DMS114 treated with DMSO at 0.1 percent for 48 hours (cell line): ENCODE data around the gene RIPOR2.

Experiments
- DNase-seq: peaks from one replicate; lab custom pipeline; 2025; ENCODE audit not compliant: unreplicated experiment; lab: John Stamatoyannopoulos, UW

Gene RIPOR2, protein sequence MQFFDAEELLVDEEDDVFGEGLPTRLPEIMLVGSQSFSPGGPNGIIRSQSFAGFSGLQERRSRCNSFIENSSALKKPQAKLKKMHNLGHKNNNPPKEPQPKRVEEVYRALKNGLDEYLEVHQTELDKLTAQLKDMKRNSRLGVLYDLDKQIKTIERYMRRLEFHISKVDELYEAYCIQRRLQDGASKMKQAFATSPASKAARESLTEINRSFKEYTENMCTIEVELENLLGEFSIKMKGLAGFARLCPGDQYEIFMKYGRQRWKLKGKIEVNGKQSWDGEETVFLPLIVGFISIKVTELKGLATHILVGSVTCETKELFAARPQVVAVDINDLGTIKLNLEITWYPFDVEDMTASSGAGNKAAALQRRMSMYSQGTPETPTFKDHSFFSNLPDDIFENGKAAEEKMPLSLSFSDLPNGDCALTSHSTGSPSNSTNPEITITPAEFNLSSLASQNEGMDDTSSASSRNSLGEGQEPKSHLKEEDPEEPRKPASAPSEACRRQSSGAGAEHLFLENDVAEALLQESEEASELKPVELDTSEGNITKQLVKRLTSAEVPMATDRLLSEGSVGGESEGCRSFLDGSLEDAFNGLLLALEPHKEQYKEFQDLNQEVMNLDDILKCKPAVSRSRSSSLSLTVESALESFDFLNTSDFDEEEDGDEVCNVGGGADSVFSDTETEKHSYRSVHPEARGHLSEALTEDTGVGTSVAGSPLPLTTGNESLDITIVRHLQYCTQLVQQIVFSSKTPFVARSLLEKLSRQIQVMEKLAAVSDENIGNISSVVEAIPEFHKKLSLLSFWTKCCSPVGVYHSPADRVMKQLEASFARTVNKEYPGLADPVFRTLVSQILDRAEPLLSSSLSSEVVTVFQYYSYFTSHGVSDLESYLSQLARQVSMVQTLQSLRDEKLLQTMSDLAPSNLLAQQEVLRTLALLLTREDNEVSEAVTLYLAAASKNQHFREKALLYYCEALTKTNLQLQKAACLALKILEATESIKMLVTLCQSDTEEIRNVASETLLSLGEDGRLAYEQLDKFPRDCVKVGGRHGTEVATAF

DNA sequence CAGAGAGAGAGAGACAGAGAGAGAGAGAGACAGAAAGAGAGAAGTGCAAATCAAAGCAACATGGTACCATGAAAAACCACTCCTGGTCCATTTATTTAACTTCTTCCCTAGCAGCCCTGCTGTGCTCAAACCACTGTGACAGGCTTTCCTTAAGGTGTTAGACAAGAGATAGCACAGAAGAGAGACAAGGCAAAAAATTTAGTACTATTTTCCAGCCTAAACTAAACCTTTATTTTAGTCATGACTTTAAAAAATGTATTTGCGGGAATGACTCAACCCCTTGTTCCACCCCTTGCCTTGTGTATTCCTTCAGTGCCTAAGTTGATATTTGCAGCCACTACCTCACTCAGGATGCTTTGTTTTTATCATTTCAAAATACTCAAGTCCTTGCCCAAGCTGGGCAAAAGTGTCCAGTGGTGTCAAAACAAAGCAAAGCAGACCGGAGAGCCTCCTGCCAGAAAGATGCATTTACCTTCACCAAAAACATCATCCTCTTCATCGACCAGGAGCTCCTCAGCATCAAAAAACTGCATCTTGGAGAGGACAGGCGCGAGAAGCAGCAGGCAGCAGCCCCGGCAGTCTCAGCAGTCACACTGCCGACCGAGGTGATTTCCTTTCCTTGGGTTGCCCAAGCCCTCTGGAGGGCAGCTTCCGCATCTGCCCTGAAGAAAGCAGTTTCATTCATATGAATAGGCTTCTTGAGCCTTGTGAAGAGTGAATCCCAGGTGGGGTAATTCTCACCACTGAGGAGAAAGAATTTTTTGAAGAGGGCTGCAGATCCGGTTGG is at the start of gene RIPOR2:
RIPOR2 (minus strand) TSS at position 595 of the 787 bp plus-strand sequence; CDS start at position 533, 62 bp downstream.
- no peak for DNase-seq

- no peak for DNase-seq
These were observed 49.6 kb upstream of the RIPOR2 start for GRCh38 chr6:24985323-24985722.

GRCh38 chr6:24982231-24982630 is 46.5 kb upstream of the RIPOR2 start:
- no peak for DNase-seq

DNA sequence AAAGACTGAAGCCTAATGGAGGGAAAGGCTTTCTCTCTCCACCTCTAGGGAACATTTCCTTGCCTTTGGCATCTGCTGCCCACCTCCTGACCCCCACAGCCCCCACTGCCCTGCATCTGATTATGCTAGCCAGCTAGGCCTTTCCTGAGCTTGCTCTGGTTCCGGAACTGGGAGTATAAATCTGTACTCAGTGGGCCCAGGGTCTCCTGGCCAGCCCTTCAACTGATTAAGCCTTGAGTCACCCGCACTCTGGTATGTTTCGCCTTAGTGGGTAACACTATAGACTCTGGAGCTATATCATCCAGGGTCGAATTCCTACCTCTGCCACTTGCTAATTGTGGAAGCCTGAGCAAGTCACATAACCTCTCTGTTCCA is 45.6 kb upstream of the RIPOR2 start:
- no peak for DNase-seq

- DNase-seq, result no peak
These were observed 45.0 kb upstream of the RIPOR2 start for GRCh38 chr6:24980507-24981385.

DNA sequence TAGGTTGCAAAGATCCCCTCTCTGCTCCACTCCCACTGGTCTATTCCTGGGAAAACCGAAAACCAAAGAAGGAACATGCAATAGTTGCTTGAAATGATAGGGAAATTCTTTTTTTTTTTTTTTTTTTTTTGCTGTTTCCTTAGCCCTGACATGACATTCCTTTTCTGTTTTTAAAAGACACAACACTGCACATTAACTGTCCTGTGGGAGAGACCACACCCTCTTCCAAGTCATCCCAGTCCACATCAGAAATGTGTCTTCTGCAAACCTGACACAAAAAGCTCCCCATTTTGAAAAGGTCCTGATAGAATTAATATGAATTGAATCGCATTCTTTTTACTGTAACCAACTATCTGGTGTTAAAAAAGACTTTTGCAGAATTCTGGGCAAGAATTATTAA is 43.4 kb upstream of the RIPOR2 start:
- no peak for DNase-seq

DNA sequence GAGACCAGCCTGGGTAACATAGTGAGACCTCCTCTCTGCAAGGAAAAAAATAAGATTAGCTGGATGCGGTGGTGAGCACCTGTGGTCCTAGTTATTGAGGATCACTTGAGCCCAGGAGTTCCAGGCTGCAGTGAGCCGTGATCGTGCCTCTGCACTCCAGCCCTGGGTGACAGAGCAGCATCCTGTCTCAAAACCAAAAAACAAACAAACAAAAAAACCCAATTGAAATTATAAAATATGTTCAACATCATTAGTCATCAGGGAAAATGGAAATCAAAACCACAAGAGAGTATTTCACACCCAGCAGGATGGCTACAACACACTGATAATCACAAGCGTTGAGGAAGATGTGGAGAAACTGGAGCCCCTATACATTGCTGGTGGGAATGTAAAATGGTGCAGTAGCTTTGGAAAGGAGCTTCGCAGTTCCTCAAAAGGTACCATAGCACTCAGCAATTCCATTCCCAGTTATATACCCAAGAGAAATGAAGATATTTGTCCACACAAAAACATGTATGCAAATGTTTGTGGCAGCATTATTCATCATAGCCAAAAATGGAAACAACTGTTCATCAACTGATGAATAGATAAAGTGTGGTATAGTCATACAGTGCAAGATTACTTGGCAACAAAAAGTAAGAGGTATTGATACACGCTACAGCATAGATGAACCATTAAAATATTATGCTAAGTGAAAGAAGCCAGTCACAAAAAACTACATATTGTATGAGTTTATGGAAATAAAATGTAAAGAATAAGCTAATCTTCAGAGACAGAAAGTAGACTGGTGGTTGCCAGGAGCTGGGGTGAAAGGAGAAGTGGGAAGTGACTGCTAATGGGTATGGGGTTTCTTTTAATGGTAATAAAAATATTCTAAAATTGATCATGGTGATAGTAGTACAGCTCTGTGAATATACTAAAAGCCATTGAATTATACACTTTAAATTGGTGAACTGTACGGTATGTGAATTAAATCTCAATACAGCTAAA is 38.7 kb upstream of the RIPOR2 start:
- DNase-seq, result no peak

GRCh38 chr6:24972311-24972958 is 36.7 kb upstream of the RIPOR2 start:
- DNase-seq, result no peak

GRCh38 chr6:24971067-24971466 is 35.3 kb upstream of the RIPOR2 start:
- no peak for DNase-seq

- no peak for DNase-seq
These were observed 33.6 kb upstream of the RIPOR2 start for GRCh38 chr6:24969343-24969860.

DNA sequence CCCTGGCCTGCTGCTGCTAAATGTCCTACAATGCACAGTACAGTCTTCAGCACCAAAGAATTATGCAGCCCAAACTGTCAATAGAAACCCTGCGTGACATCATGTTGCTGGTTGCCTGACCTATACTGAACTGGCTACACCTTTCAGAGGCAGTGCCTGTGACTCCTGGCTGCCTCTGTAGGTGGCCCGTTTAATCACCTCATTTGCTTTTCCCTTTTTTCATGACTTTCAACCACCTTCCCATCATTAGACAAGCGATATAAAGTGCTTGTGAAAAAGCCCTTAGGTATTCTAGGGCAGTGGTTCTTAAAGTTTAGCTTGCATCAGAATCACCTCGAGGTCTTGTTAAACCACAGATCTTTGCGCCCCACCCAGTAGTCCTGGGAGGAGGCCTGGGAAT is 33.0 kb upstream of the RIPOR2 start:
- no peak for DNase-seq

DNA sequence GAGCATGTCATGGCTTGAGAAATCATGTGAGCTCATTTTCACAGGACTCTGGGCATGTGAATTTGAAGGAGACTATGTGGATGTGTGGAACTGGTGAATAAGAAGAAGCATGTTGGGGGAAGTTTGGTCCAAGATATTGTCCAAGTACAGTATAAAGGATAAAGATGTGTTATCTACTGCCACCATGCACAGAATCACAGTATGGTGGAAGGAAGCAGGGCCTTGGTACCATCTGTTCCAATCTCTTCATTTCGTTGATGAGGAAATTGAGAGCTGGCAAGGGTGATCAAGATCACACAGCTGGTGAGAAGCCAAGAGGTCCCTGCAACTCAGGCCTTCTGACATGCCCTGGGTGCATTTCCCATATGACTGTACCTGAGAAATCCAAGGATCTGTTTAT is 31.5 kb upstream of the RIPOR2 start:
- DNase-seq, result no peak

- no peak for DNase-seq
These were observed 30.6 kb upstream of the RIPOR2 start for GRCh38 chr6:24966381-24966780.

DNA sequence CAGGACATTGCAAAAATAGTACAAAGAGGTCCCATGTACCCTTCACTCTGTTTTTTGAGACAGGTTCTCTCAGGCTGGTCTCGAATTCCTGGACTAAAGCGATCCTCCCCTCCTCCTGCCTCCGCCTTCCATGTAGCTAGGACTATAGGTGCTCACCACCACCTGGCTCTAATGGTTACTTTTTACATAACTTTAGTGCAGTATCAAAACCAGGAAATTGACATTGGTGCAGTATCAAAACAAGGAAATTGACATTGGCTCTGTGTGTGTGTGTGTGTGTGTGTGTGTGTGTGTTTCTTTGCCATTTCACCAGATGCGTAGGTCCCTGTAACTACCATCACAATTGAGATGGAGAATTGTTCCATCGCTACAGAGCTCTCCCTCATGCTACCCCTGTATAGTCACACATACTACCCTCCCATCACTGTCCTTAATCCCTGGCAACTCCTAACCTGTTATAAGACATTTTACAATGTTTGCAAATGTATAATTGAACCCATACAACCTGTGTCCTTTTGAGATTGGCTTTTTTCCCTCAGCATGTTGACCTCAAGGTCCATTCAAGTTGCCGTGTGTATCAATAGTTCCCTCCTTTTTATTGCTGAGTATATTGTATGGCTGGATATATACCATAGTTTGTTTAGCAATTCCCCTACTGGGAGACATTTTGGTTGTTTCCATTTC is 28.3 kb upstream of the RIPOR2 start:
- no peak for DNase-seq

DNA sequence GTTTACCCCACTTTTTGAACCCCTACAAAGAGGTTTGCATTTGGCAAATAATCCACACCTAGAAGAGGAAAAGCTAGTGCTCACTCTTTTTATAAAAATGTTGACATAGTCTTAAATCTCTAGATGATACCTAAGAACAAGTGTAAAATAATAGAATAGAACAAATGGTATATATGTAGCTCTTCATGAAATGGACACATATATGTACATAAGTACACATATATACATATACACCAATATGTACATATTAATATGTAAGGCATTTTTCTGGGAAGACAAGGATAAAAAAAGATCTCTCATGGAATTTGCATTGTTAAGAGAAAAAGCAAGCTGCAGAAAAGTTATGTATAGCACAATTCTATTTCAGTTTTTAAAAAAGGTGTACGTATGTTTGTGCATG is 27.6 kb upstream of the RIPOR2 start:
- DNase-seq, result no peak

DNA sequence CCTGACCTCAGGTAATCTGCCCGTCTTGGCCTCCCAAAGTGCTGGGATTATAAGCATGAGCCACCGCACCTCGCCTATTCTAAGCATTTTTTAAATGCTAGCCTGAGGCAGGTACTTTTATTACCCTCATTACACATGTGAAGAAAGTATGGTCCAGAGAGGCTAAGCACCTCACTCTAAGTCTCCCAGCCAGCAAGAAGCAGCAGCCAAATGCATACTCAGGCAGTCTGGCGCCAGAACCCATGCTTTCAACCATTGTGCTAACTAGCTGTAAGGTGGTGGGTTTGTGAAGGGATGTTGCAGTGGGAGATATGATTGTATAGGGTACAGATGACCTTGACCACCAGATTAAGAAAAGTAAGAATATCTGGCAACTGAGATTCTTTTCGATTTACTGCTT is 26.1 kb upstream of the RIPOR2 start:
- DNase-seq, result no peak

GRCh38 chr6:24960991-24961475 is 25.3 kb upstream of the RIPOR2 start:
- DNase-seq, result no peak
